Islet of Langerhans (tissue), 1 donor: ENCODE results near the gene SOCS1.

Experiments used
- FAIRE-seq: peaks from one replicate; lab custom pipeline; 2011; peaks lifted over from hg19 to GRCh38; lab: Jason Lieb, UNC

SOCS1 gene

DNA sequence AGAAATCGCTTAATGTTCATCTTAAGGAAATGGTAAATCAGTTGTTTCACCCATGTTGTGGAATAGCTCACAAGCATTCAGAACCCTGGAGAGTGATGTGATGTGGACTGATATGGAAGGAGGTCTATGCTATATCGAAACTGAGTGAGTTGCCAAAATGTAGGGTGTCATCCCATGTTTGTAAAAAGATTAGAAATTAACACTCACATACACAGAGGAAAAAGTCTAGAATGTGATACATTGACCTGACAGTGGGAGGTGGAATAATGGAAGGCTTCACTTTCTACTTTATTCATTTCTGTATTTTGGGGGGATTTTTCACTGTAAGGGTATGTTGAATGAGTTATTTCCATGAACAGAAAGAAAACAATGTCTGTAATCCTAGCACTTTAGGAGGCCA lies 29.8 kb upstream of the SOCS1 start:
- no peak for FAIRE-seq

DNA sequence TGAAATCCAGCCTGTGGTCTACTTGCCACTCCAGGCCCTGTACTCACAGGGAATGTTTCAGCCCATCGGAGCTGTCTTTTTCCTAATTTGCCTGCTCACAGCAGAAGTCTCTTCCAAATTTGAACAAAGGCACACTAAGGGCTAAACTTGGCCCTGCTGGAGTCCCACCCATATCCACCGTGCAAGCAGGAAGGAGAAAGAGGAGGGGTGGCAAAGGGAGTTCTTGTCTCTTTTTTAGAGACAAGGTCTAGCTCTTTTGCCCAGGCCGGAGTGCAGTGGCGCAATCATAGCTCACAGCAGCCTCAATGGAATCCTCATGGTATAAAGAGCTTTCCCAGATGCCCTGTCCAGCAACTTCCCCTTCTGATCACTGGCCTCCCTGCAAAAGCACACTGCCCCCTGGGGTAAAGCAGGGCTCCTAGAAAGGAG lies 27.8 kb upstream of the SOCS1 start:
- no peak for FAIRE-seq

- FAIRE-seq = no peak
Measured at GRCh38 chr16:11280616-11281522, 24.9 kb upstream of the SOCS1 start, which contains the start of gene PRM1. PRM1 (minus strand) TSS chr16:11281330; CDS start chr16:11281238, 92 bp downstream.

DNA sequence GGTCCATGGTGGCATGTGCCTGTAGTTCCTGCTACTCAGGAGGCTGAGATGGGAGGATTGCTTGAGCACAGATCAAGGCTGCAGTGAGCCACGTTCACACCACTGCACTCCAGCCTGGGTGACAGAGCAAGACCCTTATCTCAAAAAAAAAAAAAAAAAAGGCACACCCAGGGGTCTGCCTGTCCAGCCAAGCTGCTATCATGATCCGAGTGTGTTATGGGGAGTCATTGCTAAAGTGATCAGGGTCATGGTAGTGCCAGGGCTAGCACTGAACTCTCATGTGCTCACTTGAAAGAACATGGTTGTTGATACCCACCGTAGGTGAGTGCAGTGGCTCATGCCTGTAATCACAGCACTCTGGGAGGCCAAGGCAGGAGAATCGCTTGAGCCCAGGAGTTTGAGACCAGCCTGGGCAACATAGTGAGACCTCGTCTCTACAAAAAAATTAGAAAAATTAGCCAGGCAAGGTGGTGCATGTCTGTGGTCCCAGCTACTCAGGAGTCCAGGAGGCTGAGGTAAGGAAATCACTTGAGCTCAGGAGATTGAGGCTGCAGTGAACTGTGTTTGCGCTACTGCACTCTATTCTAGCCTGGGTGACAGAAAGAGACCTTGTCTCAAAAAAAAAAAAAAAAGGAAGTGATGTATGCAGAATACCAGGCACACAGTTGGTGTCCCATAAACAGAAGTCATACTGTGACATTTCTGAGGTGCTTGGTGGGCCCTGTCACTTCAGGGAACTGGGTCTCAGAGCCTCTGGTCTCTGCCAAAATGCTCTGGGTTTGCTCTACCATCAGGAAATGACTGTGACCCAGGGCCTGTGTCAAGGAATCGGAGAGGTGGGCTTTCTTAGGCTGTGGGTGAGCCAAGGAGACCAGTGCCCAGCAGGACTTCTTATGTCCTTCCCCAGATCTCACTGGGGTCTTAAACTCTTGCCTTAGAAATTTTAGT lies 23.0 kb upstream of the SOCS1 start:
- no peak for FAIRE-seq

- no peak for FAIRE-seq
Measured at GRCh38 chr16:11277607-11278337, 21.8 kb upstream of the SOCS1 start.

DNA sequence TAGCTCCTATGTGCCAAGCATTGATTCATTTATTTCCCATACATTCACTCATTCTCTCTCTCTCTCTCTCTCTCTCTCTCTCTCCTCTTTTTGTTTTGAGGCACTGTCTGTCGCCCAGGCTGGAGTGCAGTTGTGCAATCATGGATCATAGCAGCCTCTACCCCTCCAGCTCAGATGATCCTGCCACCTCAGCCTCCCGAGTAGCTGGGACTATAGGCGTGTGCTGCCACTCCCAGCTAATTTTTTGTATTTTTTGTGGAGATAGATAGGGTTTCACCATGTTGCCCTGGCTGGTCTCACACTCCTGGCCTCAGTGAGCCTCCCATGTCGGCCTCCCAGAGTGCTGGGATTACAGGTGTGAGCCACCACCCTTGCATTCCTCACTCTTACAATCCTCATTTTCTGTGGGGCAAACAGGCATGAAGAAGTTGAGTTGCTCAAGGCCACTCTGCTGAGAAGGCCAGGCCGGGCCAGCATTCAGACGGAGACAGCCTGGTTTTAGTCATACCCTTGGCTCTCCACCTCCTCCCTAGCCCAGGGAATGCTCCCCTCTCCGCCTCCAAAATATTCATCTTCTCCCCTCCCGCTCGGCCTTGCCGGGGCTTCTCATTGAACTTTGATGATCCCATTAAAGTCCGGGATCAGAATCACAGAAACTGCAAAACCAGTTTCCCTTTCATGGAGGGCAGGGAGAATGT lies 21.0 kb upstream of the SOCS1 start:
- no peak for FAIRE-seq

DNA sequence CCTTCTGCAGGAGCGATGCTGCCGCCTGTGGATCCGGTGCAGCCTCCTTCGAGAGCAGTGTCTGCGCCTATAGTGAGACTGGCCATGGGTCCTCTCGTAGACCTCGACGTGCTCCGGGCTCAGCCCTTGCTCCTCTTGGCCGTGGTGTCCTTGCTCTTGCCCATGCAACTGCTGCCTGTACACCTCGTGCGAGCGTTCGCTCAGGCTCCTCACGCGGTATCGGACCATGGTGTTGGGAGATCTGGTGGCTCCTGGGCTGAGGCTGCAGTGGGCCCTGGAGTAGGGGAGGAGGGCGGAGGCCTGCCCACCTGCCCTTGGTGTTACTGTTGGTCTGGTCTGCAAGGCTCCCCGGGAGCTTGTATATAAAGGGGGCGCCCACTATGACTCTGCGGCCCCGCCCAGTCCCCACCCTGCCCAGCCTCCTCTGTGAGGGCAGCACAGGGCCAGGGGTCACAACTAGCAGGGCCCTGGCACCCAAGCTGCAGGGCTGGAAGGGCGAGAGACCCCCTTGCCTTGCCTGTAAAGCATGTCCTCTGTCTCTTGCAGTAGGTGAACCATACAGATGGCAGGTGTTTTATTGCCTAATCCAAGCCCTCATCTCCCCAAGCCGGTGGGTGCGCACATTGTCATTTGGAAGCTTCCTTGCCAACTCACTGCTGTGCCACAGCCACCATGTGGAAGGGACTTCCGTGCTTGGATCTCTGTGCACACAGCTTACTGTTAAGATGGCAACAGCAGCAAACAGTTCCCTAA lies 20.3 kb upstream of the SOCS1 start, which contains the start of gene PRM2:
Gene PRM2 (minus strand): TSS at position 338 of the 753 bp plus-strand sequence. CDS start 110 bp downstream, at position 228.
- FAIRE-seq = no peak

GRCh38 chr16:11274964-11275363 lies 19.0 kb upstream of the SOCS1 start:
- FAIRE-seq = no peak

DNA sequence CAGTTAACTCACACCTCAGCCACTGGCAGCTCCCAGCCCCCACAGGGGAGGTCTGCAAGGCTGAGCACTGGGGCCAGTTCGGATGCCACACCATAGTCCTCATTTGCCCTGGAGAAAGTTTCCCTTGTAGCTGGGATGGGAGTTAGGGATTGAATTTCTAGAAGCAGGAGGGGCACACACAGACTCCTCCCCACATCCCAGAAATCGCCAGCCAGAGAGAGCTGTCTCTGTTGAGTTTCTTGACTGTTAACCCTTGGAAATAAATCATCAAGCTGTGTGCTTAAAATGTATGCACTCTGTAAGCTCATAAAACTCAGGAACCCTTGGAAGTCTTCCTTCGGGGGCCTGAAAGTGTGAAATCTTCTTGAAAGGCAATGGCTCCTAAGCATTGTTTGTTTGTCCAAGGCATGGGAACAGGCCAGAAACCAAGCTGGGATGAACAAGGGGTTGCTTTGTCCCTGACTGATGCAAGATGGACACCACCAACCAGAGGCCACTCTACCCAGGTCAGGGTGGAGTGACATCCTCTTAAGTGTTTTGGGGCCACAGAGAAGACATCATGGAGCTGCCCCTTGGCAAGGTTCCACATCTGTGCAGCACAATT lies 17.8 kb upstream of the SOCS1 start:
- FAIRE-seq = no peak

GRCh38 chr16:11272921-11273720 lies 17.1 kb upstream of the SOCS1 start, which contains the start of gene PRM3:
PRM3 (minus strand) TSS chr16:11273629; CDS start chr16:11273595, 34 bp downstream.
- no peak for FAIRE-seq

GRCh38 chr16:11272484-11272883 lies 16.5 kb upstream of the SOCS1 start:
- no peak for FAIRE-seq

DNA sequence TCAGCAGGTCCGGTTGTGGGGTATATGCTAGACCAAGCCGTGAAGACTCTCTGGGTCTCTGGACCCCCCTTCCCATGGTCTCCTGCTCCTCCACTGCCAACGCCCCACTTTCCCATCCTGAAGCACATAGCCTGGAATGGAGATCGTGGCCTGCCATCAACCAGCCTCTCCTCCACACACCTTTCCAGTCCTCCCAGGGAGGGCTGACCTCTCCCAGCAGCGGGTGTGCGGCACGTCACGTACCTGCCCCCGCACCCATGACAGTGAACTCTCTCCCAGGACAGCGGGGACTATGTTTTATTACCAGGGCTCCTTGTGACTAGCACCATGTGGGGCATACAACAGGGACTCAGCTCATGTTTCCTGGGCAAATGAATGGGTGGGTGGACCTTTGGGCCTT lies 15.6 kb upstream of the SOCS1 start:
- no peak for FAIRE-seq

DNA sequence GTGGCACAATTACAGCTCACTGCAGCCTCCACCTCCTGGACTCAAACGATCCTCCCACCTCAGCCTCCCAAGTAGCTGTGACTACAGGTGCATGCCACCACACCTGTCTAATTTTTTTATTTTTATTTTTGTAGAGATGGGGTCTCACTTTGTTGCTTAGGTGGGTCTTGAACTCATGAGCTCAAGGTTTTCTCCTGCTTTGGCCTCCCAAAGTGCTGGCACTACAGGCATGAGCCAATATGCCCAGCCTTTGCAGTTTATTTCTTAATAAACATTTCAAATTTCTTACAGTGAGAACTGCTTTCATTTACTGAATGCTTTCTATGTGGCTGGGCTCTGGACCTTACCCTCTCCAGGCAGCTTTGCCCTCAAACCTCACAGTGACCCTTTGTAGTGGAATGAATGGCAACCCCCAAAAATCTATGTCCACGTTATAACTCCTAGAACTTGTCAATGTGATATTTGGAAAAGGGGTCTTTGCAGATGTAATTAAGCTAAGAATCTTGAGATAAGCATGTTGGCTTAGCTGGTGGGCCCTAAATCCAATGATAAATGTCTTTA lies 14.7 kb upstream of the SOCS1 start:
- FAIRE-seq = no peak

GRCh38 chr16:11268921-11269375 lies 12.9 kb upstream of the SOCS1 start, which contains the start of gene TNP2:
TNP2 (minus strand) TSS chr16:11269325; CDS start chr16:11269262, 63 bp downstream.
- FAIRE-seq = no peak

GRCh38 chr16:11265124-11265523 lies 9.1 kb upstream of the SOCS1 start:
- FAIRE-seq = no peak

DNA sequence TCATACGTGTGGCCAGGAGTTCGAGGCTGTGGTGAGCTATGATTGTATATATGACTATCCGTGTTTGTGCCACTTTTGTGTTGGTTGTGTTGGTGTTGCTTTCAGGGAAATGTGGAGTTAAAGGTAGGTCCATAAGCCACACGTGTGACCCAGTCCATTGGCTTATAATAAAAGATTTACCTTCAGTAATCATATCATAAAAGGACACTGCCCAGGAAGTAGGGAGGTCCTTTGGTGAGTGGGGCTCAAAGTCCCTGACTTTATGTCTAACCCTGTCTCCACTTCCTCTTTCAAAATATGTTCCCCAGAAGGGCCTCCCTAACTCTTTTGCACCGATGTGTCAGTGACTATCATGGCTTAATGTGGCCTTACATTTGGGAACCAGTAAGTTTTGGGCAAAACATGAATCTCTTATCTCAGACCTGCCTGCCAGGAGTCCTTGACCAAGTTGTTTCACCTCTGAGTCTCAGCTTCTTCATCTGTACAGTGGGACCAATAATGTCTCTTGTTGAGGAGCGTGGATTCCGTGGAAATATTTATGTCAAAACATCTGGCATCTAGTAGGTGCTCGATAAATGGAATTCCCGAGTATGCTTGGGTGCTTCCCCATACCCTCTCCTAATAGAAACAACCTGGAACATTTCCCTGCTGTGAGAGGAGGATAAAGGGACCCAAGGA lies 8.3 kb upstream of the SOCS1 start:
- no peak for FAIRE-seq

DNA sequence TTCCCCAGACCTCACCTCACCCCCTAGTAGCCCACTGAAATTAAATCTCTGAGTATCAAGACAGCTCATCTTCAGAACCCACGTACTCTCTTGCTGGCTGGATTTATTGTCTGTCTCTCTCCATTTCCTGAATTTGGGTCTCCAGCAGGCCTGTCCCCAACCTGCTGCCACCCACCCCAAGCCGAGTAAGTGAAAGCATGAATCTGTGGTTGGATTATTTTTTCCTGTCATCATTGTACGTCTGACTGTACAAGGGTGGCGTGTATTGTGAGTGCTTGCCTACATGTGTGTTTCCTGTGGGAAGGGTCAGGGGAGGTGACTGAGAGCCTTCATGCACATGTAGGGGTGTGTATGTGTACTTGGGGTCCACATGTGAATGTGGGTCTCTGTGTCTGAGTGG lies 7.7 kb upstream of the SOCS1 start:
- FAIRE-seq = no peak

- no peak for FAIRE-seq
Measured at GRCh38 chr16:11262915-11263314, 6.9 kb upstream of the SOCS1 start.
